ENCODE data around the gene PRKCQ. TPM values are rescaled to one million over a fixed set of nuclear protein-coding genes. Genes with fewer than 3 reads are reported as not detected.

The PRKCQ gene
- total and polyA plus RNA-seq, 11 donors: 0.04 to 2.0 (median 0.13) TPM; not detected in 1

DNA sequence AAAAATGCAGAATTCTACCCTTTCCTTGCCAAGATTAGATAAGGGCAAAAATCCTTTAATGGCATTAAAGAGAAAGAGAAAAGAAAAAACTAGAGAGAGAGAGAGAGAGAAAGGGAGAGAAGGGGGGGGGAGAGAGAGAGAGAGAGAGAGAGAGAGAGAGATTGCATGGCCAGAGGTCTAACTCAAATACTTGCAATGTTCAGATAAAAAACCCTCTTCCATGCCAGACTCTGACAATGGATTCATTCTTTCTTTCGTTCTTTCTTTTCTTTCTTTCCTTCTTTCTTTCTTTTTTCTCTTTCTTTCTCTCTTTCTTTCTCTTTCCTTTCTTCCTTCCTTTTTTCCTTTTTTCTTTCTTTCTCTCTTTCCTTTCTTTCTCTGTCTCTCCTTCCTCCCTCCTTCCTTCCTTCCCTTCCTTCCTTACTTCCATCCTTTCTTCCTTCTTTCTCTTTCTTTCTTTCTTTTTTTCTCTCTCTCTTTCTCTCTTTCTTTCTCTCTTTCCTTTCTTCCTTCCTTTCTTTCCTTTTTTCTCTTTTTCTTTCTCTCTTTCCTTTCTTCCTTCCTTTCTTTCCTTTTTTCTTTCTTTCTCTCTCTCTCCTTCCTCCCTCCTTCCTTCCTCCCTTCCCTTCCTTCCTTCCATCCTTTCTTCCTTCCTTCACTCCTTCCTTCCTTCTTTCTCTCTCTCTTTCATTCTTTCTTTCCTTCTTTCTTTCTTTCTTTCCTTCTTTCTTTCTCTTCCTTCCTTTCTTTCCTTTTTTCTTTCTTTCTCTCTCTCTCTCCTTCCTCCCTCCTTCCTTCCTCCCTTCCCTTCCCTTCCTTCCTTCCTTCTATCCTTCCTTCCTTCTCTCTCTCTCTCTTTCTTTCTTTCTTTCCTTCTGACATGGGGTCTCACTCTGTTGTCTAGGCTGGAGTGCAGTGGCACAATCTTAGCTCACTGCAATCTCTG lies 175.7 kb downstream of the PRKCQ start:
- DNase-seq: no peak
- no peak for ATAC-seq
- H3K27ac ChIP-seq: no peak overlapping the region

DNA sequence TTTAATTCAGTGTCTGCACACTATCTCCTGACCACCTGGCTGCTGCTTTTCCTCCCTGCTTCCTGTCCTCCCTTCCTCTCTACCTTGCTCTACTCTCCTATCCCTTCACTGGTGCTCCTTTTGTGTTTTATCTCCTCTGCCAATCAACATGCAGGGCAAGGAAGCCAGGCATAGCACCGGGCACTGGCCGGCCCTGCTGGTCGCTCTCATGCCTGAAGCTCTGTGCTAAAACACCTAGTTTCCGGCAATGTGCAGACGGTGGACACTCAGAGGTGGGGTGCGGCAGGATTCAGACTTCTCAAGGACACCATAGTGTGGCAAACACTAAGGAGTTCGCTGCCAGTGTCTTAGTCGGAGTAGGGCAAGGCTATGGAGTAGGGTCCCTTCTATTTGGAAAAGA lies 177.1 kb downstream of the PRKCQ start:
- Histone ChIP-seq H3K4me1 (peaks cover 0 to 43% (median 4%) of the 10 kb centered on the region in 12 donors), H3K27ac (no peak overlapping the region), H3K36me3 (no peaks in the 10 kb centered on the region), H3K9me3 (no peaks in the 10 kb centered on the region), H3K4me3 (no peak overlapping the region), H3K27me3 (peaks cover 0 to 4% (median 0%) of the 10 kb centered on the region in 9 donors)
- intact Hi-C loops (cut with DNase I): loop anchor here (1.0 to 10.0 kb wide), 13 partner anchors 198 to 391 kb away; partner anchors contain the start of genes PFKFB3 (in 2 of the 10) and RBM17 (in 2 of the 10)
- TF ChIP-seq POLR2A (IDR thresholded peaks at IDR 0.05): no peak
- TF ChIP-seq, protein P1, sequence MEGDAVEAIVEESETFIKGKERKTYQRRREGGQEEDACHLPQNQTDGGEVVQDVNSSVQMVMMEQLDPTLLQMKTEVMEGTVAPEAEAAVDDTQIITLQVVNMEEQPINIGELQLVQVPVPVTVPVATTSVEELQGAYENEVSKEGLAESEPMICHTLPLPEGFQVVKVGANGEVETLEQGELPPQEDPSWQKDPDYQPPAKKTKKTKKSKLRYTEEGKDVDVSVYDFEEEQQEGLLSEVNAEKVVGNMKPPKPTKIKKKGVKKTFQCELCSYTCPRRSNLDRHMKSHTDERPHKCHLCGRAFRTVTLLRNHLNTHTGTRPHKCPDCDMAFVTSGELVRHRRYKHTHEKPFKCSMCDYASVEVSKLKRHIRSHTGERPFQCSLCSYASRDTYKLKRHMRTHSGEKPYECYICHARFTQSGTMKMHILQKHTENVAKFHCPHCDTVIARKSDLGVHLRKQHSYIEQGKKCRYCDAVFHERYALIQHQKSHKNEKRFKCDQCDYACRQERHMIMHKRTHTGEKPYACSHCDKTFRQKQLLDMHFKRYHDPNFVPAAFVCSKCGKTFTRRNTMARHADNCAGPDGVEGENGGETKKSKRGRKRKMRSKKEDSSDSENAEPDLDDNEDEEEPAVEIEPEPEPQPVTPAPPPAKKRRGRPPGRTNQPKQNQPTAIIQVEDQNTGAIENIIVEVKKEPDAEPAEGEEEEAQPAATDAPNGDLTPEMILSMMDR (IDR thresholded peaks at IDR 0.05): no peak
- WGBS, 4 donors: 78 to 89% (median 81%) methylated on average over 8 of the region's 8 CpGs
- DNase-seq: no peak
- ATAC-seq: no peak

More for the DNA sequence above, 175.7 kb downstream of the PRKCQ start:
- H3K4me3 ChIP-seq: no peak overlapping the region
- H3K27me3 ChIP-seq: peaks cover 0 to 4% (median 0%) of the 10 kb centered on the region in 9 donors
- H3K9me3 ChIP-seq: no peaks in the 10 kb centered on the region
- H3K36me3 ChIP-seq: no peaks in the 10 kb centered on the region
- intact Hi-C loops (cut with DNase I): loop anchor here in 8 of 10 donors (5.0 to 10.0 kb wide), 6 partner anchors 292 to 392 kb away; partner anchors contain the start of gene RBM17 (in 2 of the 8)
- H3K4me1 ChIP-seq: peaks cover 0 to 33% (median 4%) of the 10 kb centered on the region in 12 donors
- no peak for TF ChIP-seq POLR2A (IDR thresholded peaks at IDR 0.05)
- TF ChIP-seq, protein P1 (IDR thresholded peaks at IDR 0.05): no peak
- WGBS, 4 donors: 48 to 64% (median 53%) methylated on average over 1 of the region's 1 CpG

DNA sequence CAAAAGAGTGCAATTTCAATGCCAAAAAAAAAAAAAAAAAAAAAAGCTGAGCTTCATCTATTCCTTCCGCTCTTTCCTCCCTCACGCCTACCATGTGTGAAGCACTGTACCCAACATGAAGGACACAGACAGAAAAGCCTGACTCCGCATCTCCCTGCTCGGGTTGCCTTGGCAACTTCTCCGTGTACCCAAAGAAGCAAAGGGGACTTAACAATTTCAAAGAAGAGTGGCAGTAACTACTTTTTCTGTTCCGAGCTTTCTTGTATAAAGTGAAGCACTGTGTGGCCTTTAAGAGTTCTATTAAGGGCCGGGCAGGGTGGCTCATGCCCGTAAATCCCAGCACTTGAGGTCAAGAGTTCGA lies 177.7 kb downstream of the PRKCQ start:
- H3K4me1 ChIP-seq: peaks cover 0 to 43% (median 4%) of the 10 kb centered on the region in 12 donors
- DNase-seq (no peak), ATAC-seq (no peak)
- H3K27ac ChIP-seq: no peak overlapping the region
- intact Hi-C loops (cut with DNase I): loop anchor here (1.0 to 10.0 kb wide), 12 partner anchors 198 to 390 kb away; partner anchors contain the start of genes RBM17 (in 2 of the 10) and PFKFB3 (in 1 of the 10)
- no peaks in the 10 kb centered on the region for H3K9me3 ChIP-seq
- 61 to 70% (median 68%) methylated on average over 9 of the region's 9 CpGs for WGBS, 4 donors
- no peaks in the 10 kb centered on the region for H3K36me3 ChIP-seq
- TF ChIP-seq POLR2A (IDR thresholded peaks at IDR 0.05): no peak
- TF ChIP-seq, protein P1 (IDR thresholded peaks at IDR 0.05): no peak
- peaks cover 0 to 4% (median 0%) of the 10 kb centered on the region in 9 donors for H3K27me3 ChIP-seq
- no peak overlapping the region for H3K4me3 ChIP-seq
